IPS-NIHi7 (cell line): ENCODE results near the gene HAPSTR1.

ENCODE experiments used
- DNase-seq: peaks from one replicate; pipeline ENCODE4 v3.0.0; 2012; ENCODE audit warnings: mixed read lengths; ENCODE audit errors: extremely low spot score

The HAPSTR1 gene

GRCh38 chr16:9123401-9123800, 32.0 kb downstream of the HAPSTR1 start:
- DNase-seq, result no peak

DNA sequence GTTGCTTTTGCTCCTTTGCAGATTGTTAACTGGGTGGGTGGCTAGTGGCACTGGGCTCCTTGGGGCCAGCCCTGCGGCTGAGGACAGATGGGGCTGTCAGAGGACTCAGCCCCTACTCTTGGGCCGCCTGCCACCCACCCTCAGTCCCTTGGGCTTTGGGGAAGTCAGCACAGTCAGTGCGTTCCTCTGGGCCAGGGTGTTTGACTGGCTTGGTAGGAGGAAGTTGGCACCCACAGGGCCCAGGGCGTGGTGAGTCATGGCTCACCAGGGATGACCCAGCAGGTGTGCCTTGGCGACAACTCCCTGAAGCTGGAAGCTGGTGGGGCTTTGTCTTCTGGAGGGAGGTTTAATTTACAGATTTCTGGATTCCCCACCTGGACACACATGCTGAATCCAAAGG, 32.4 kb downstream of the HAPSTR1 start:
- DNase-seq, result no peak

DNA sequence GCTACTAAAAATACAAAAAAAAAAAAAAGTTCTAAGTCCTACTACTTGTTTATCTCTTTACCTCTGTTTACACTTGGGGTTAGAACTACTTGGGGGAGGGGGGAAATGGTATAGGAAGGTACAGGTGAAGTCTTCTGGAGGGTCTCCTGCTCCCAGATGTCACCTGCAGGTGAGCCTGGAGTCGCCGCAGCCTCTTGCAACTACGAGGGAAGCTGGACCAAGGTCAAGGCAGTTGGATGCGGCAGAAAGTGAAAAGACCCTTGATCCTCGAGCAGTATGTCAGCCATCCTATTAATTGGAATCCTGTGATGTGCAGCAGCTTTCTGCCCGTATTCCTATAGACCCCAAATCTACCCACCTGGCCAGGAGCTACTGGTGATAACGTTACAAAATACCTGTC, 33.0 kb downstream of the HAPSTR1 start:
- DNase-seq, result no peak

DNA sequence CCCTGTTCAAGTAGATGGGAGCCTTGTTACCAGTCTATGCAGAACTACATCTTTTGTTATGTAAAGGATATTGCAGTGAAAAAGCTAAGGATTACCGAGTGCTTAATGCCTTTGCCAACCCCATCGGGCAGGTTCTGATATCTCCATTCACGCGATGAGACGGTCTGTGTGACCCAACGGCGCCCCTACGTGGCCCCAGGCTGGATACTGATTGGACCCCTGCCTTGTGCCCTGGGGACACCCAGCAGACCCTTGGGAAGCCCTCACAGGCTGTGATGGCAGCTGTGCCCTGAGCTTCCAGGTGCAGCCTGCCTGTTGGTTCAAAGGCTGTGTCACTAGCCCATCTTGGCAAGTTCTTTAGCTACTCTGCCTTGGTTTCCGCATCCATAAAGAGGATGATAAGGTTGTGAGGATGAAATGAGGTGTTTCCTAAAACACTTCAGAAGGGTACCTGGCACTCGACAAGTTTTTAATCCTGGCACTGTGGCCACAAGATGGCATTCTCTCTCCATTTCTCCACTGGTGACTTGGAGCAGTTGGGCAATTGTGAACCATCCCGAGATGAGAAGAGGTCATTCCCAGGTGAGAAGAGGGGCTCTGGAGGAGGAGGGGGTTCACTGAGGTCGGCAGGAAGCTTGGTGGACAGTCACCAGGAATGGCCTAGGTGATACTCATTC, 33.6 kb downstream of the HAPSTR1 start:
- DNase-seq, result peak; percentile 41

- no peak for DNase-seq
Measured at GRCh38 chr16:9125658-9126505, 34.4 kb downstream of the HAPSTR1 start.

- no peak for DNase-seq
Measured at GRCh38 chr16:9126609-9127008, 35.2 kb downstream of the HAPSTR1 start.

DNA sequence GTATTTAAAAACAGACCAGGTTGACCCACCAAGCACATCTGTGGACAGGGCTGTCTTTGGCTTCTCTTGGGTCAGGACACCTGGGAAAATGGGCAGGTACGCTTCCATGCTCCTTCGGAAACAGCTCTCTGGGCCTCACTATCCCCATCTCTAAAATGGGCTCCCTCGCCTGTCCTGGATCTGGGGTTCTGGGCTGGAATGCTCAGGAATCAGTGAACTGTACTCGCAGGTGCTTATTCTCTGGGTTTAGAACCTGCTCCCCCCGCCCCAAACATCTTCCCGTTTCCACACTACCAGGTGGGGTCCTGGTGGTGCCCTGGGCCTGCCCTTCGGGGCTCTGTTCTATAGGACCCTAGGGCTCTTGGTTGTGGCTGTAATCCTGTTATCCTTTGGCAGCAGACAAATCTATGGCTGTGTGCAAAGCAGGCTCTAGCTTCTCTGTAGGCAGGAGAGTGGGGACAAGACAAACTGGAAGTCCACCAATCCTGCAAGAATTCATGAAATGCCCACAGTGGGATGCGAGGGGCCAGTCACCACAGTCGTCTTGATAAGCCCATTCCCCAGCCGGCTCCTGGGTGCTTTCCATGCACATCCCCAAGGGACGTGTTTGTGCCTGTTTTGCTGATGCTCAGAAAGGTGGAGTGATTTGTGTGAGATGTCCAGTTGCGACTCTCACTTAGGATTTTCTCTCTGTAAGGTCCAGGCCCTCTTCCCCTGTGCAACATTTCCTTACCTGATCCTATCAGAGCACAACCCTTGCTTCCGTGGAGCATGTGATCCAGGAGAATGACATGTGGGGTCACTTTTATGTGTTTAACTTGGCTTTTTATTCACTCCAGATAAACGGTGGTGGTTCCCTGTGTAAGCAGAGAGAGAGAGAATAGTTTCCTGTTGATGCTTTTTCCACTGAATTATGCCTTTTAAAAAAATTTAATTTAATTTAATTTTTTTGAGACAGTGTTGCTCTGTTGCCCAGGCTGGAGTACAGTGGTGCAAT, 37.2 kb downstream of the HAPSTR1 start:
- no peak for DNase-seq

- DNase-seq, result no peak
Measured at GRCh38 chr16:9134306-9134705, 42.9 kb downstream of the HAPSTR1 start.

GRCh38 chr16:9134739-9135138, 43.3 kb downstream of the HAPSTR1 start:
- DNase-seq, result peak; percentile 78

DNA sequence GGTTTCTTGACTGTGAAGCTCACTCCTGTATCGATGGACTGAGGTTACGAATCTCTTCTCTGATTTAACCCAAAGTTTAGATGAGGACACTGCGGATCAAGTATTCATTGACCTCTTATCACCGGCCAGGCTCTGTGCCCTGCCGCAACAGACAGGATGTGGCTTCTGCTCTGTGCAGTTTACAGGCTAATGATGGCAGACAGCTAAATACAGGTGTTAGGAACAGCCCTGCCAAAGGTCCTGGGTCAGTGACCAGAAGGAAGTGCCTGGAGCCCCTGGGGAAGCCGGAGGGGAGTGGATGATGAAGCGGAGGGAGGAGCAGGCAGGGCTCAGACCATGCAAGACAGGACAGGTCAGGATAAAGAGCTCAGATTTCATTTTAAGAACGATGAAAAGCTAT, 44.4 kb downstream of the HAPSTR1 start:
- no peak for DNase-seq

DNA sequence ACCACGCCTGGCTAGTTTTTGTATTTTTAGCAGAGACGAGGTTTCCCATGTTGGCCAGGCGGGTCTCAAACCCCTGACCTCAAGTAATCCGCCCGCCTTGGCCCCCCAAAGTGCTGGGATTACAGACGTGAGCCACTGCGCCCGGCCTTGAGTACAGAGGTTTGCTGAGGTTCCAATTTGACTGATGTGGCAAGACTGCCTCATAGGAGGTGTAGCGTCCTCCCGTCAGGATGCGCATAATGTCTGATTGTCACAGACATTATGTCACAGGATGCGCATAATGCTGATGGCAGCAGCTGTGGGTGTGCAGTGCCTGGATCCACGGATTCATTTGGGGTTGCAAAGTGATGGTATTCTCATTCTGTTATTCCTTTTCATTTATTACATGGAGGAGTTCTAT, 45.2 kb downstream of the HAPSTR1 start:
- no peak for DNase-seq

GRCh38 chr16:9138021-9138680, 46.7 kb downstream of the HAPSTR1 start:
- DNase-seq, result no peak

DNA sequence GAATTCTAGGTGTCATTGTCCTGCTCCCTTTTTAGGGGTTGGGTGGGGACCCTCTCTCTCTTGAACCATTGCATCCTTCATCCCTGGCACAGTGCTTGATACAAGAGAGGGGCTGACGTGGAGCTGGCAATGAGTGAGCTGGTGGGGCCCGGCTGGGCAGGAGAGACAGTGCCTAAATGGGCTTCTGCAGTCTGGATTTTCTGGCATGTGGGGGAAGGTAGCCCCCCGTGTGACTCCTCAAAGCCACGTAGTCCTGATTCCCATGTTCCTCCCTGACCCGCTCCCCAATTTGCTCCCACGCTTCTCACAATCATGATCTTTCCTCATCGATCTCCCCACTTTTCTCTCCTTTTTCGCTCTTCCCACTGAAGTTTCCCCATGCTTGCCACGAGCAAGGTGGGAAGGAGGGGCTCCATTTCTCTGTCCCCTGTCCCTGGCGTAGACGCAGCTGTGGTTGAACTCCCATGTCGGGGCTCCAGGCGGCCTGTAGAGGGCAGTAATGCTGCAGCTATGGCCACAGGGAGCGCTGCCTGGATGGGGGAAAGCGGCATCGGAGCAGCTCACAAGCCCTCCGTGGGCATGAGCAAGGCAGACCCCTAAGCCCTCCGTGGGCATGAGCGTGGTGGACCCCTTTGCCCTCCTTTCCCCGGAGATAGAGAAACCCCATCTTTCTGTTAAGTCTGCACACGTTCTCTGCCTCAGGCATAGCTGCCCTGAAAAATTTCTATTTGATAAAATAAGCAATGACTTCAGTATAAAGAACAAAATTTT, 47.5 kb downstream of the HAPSTR1 start:
- DNase-seq, result peak; percentile 78

GRCh38 chr16:9139965-9140364, 48.5 kb downstream of the HAPSTR1 start:
- DNase-seq, result peak; percentile 51
